HepG2 (cell line): Measurements from ENCODE around the gene CALU. TPM values are rescaled to one million over a fixed set of nuclear protein-coding genes. Genes with fewer than 3 reads are reported as not detected.

Source experiments
- ATAC-seq: fragments of 200-7000 bp; cut with Tn5 transposase; 3 replicates; pipeline ENCODE4 v1.9.1; 2020; ENCODE audit warnings: mild to moderate bottlenecking, moderate library complexity
- BruUV-seq: library from RNA; stranded (reverse); fragments of 400-500 nt; replicated peaks from 2 replicates; lab custom pipeline; 2021; lab: Mats Ljungman, UMichigan
- CTCF ChIA-PET: fragments of 300-600 bp; formaldehyde crosslinking; extraction: SDS; loops from one replicate; lab custom pipeline; 2021; ENCODE audit warnings: low total read pairs, inconsistent platforms, low intra/inter-chr PET ratio; lab: Yijun Ruan, JAX
- POLR2A ChIA-PET: fragments of 350-600 bp; sonication (Branson Sonifier 250); formaldehyde crosslinking; loops from one replicate; lab custom pipeline; 2020; ENCODE audit warnings: antibody characterized with exemption, inconsistent platforms; lab: Yijun Ruan, JAX
- DNase-seq: peaks from one replicate; pipeline ENCODE4 v3.0.0-alpha.2; 2015; ENCODE audit warnings: low spot score
- FAIRE-seq: peaks from 3 replicates; lab custom pipeline; 2011; peaks lifted over from hg19 to GRCh38; lab: Jason Lieb, UNC
- H2AFZ ChIP-seq: one replicate; pipeline ENCODE4 v1.6.1; 2011; ENCODE audit warnings: low read length, inconsistent platforms
- H3K27ac ChIP-seq: fragments of 300-600 bp; 3 replicates; pipeline ENCODE4 v1.8.0; 2011; ENCODE audit warnings: mixed run types, mild to moderate bottlenecking, mixed read lengths, low read length, inconsistent platforms; ENCODE audit not compliant: insufficient read depth; ENCODE audit errors: extremely low read length
- H3K27me3 ChIP-seq, 2 experiments: fragments of 200-600 bp in 1 of 2; 2 replicates in 1 of 2; 3 replicates in 1 of 2; pipeline versions ENCODE4 v1.6.0 to v1.8.0; 2011; ENCODE audit warnings: low read length in 2 of 2, mild to moderate bottlenecking in 2 of 2, moderate library complexity in 2 of 2, inconsistent platforms in 1 of 2; ENCODE audit not compliant: insufficient read depth in 2 of 2, control insufficient read depth in 1 of 2
- H3K36me3 ChIP-seq, 2 experiments: fragments of 200-600 bp in 1 of 2; replicated peaks in 1 of 2; 2 replicates in 1 of 2; 3 replicates in 1 of 2; pipeline versions ENCODE4 v1.5.1 to v1.8.0; 2011; ENCODE audit warnings: low read length in 2 of 2, inconsistent platforms in 1 of 2; ENCODE audit not compliant: insufficient read depth in 2 of 2, control insufficient read depth in 1 of 2
- H3K4me1 ChIP-seq: 2 replicates; pipeline ENCODE4 v1.5.1; 2012; ENCODE audit warnings: low read length, inconsistent platforms; ENCODE audit not compliant: insufficient read depth
- H3K4me2 ChIP-seq: 2 replicates; pipeline ENCODE4 v1.6.0; 2011; ENCODE audit warnings: low read depth, low read length, inconsistent platforms
- H3K4me3 ChIP-seq, 3 experiments: fragments of 200-600 bp in 1 of 3; sonication (generic), shearing (Covaris generic) in 1 of 3; replicated peaks in 1 of 3; 2 replicates each; pipeline ENCODE4 v1.5.1; 2011 to 2016; ENCODE audit warnings: low read length in 3 of 3, inconsistent platforms in 2 of 3, low read depth in 2 of 3, mild to moderate bottlenecking in 2 of 3, control low read depth in 1 of 3, mixed read lengths in 1 of 3; ENCODE audit not compliant: insufficient read depth in 1 of 3
- H3K79me2 ChIP-seq: one replicate; pipeline ENCODE4 v1.6.1; 2011; ENCODE audit warnings: low read length, inconsistent platforms; ENCODE audit not compliant: insufficient read depth
- H3K9ac ChIP-seq: 2 replicates; pipeline ENCODE4 v1.6.0; 2011; ENCODE audit warnings: mild to moderate bottlenecking, low read depth, low read length, inconsistent platforms; ENCODE audit not compliant: insufficient read depth
- H3K9me3 ChIP-seq: 2 replicates; pipeline ENCODE4 v1.5.1; 2012; ENCODE audit warnings: mild to moderate bottlenecking, low read length
- H4K20me1 ChIP-seq: 2 replicates; pipeline ENCODE4 v1.6.0; 2011; ENCODE audit warnings: inconsistent platforms, mild to moderate bottlenecking, low read length, moderate library complexity; ENCODE audit not compliant: insufficient read depth
- AGO2 ChIP-seq: fragments of 200-400 bp; formaldehyde crosslinking; optimal IDR thresholded peaks from 2 replicates; pipeline ENCODE3; 2017; ENCODE audit warnings: mild to moderate bottlenecking, low read depth, low read length, moderate library complexity
- MLX ChIP-seq: IDR thresholded peaks from 2 replicates; pipeline ENCODE4 v1.6.1; 2016
- MNT ChIP-seq: fragments of 450-650 bp; IDR thresholded peaks from 2 replicates; pipeline ENCODE4 v1.6.1; 2016
- POLR2A ChIP-seq, 2 experiments: IDR thresholded peaks; 2 replicates each; pipeline ENCODE4 v1.6.1; 2011; ENCODE audit warnings: low read depth in 2 of 2, low read length in 2 of 2, mild to moderate bottlenecking in 1 of 2, moderate library complexity in 1 of 2; ENCODE audit not compliant: insufficient read depth in 1 of 2
- SIX1 ChIP-seq: sonication (generic); formaldehyde crosslinking; IDR thresholded peaks from 2 replicates; pipeline ENCODE4 v1.4.0; 2020; ENCODE audit warnings: missing genetic modification reagents, borderline replicate concordance
- THAP11 ChIP-seq: IDR thresholded peaks from 2 replicates; pipeline ENCODE4 v1.6.1; 2016; ENCODE audit warnings: missing biosample characterization, missing genetic modification reagents
- TIGD3 ChIP-seq: sonication (generic); formaldehyde crosslinking; IDR thresholded peaks from 2 replicates; pipeline ENCODE4 v1.5.1; 2020; ENCODE audit warnings: mild to moderate bottlenecking, missing genetic modification reagents, borderline replicate concordance
- U2AF1 ChIP-seq: fragments of 200-400 bp; formaldehyde crosslinking; optimal IDR thresholded peaks from 2 replicates; pipeline ENCODE3; 2017; ENCODE audit warnings: mild to moderate bottlenecking, low read depth, low read length
- WGBS: methylation state at CpG from one replicate; pipeline ENCODE4 v1.1.6; 2017; ENCODE audit warnings: low lambda C conversion rate; 5-methylcytosine and 5-hydroxymethylcytosine counted together
- in situ Hi-C: cut with HindIII; loops from 2 replicates; pipeline ENCODE4 v1.10.0; 2017; ENCODE audit warnings: low pct_unique_long_range_greater_than_20kb; ENCODE audit not compliant: extremely low pct_ligation_motif_present
- intact Hi-C: fragments of 100-400 bp; cut with micrococcal nuclease; formaldehyde crosslinking; loops from one replicate; pipeline ENCODE4 v1.10.0; 2022; ENCODE audit not compliant: unreplicated experiment
- polyA plus RNA-seq, 8 experiments: library from polyadenylated mRNA; depleted of rRNA in 3 of 8; stranded (reverse) in 7 of 8; unstranded in 1 of 8; fragments of >200 nt; fragmentation: Illumina TruSeq in 4 of 8; extraction: Trizol in 4 of 8; gene quantifications; 2 replicates each; pipeline versions ENCODE4 v1.2.1 to v1.2.3, GENCODE V29; 2011 to 2016; ENCODE audit warnings: low read depth in 4 of 8, missing spikeins in 1 of 8, mixed read lengths in 1 of 8; ENCODE audit not compliant: insufficient read depth in 1 of 8
- total RNA-seq, 5 experiments: library from RNA; depleted of rRNA; stranded (reverse); fragments of >200 nt; fragmentation: Illumina TruSeq; extraction: Trizol; gene quantifications; 2 replicates each; pipeline ENCODE4 v1.2.3, GENCODE V29; 2016; ENCODE audit warnings: low read depth in 1 of 5

The CALU gene
- total and polyA plus RNA-seq, 2 of the 13 experiments (the other 11 are each of a cell fraction or from before 2014, with no cell fraction given), result 198 to 252 TPM

GRCh38 chr7:128740996-128741395, 1.8 kb downstream of the CALU start:
- FAIRE-seq, result no peak
- Histone ChIP-seq H2AFZ (no peak overlapping the region), H3K9me3 (no peaks in the 10 kb centered on the region), H3K27ac (no peak overlapping the region), H3K4me3 (peak overlapping the region; percentile 67 to 100 (median 99); a peak in 5 of 6 replicates), H3K4me1 (peaks cover 65% of the 10 kb centered on the region), H3K9ac (peak overlapping the region; percentile 99), H3K36me3 (peaks cover 0 to 6% of the 10 kb centered on the region in 2 experiments; a peak in 3 of 5 replicates), H3K79me2 (peaks cover 68% of the 10 kb centered on the region), H4K20me1 (peaks cover 61% of the 10 kb centered on the region), H3K27me3 (peaks cover 0 to 8% of the 10 kb centered on the region in 2 experiments; a peak in 1 of 5 replicates), H3K4me2 (peak overlapping the region; percentile 88)
- no peak for TF ChIP-seq THAP11 (CRISPR knock-in tag)
- TF ChIP-seq SIX1 (CRISPR knock-in tag), result no peak
- CTCF ChIA-PET, result no interaction called here
- no peak for ATAC-seq
- WGBS, result 49% methylated on average over 3 of the region's 3 CpGs
- BruUV-seq, result no TSS peak
- intact Hi-C loops, result no loop called here
- in situ Hi-C loops, result no loop called here
- DNase-seq, result no peak
- POLR2A ChIA-PET, result interaction anchor here (1.0 to 1.8 kb wide), 2 partner anchors 14 to 16 kb away, joined by 3 to 4 read pairs; no protein-coding TSS in a partner anchor

GRCh38 chr7:128741491-128741890, 2.3 kb downstream of the CALU start:
- Histone ChIP-seq H3K4me3 (peak overlapping the region; percentile 67 to 100 (median 99); a peak in 5 of 6 replicates), H2AFZ (no peak overlapping the region), H3K27ac (no peak overlapping the region), H3K36me3 (peaks cover 0 to 6% of the 10 kb centered on the region in 2 experiments; a peak in 3 of 5 replicates), H3K9me3 (no peaks in the 10 kb centered on the region), H4K20me1 (peaks cover 66% of the 10 kb centered on the region), H3K9ac (peak overlapping the region; percentile 99; the same call in 1 of the 2 replicates), H3K79me2 (peaks cover 73% of the 10 kb centered on the region), H3K4me2 (peak overlapping the region; percentile 88), H3K27me3 (peaks cover 0 to 8% of the 10 kb centered on the region in 2 experiments; a peak in 1 of 5 replicates), H3K4me1 (peaks cover 70% of the 10 kb centered on the region)
- CTCF ChIA-PET, result no interaction called here
- TF ChIP-seq U2AF1 (no peak), AGO2 (no peak), TIGD3 (no peak), MNT (no peak), POLR2A (IDR thresholded peaks at IDR 0.05; ENCODE audit: insufficient read depth in 1 of 2, low read depth in 2 of 2, low read length in 2 of 2) (0 out of 4 replicates have a peak, but pooled peaks of 1 of the 2 experiments have one; percentile 4), MLX (CRISPR knock-in tag) (no peak)
- intact Hi-C loops, result no loop called here
- 66% methylated on average over 3 of the region's 3 CpGs for WGBS
- no TSS peak for BruUV-seq
- ATAC-seq (no peak), DNase-seq (no peak), FAIRE-seq (no peak)
- POLR2A ChIA-PET, result no interaction called here
- in situ Hi-C loops, result no loop called here
